Measurements from ENCODE around the gene RASA2. TPM values are rescaled to one million over a fixed set of nuclear protein-coding genes. Genes with fewer than 3 reads are reported as not detected.
"Not testable (repeated sequence)": the region's sequence is repeated elsewhere in the genome, so short reads cannot be mapped to it uniquely, and the experiment has no call there.

Gene RASA2
- polyA plus RNA-seq, 1 donor, result 10.7 TPM

DNA sequence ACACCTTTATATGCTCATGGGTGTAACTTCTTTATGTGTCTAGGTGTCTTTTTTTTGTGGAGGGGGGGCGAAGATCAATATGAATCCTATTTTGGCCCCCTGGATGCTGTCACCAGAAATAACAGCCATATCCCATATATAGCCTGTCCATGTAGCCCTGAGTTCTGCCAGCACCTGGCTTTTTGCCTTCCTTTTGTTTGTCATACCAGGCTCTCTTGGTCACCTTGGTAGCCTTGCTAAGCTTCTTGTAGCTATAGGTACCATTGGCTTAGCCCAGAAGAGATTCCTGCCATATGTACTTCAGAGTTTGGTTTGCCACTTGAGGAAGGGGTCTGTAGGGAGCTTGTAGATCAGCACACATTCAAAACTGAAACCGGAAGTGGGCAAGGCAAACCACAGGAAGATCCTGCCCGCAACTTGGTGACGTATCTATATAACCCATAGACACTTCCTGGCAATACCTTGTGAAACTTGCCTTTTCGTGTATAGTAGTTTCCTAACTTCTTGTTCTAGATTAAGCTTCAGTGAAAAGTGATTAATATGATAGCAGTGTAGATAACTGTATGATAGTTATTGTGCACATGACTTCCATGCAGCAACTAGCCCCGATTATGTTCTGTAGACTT is 11.9 kb downstream of the RASA2 start:
- peak; percentile 16 for DNase-seq

DNA sequence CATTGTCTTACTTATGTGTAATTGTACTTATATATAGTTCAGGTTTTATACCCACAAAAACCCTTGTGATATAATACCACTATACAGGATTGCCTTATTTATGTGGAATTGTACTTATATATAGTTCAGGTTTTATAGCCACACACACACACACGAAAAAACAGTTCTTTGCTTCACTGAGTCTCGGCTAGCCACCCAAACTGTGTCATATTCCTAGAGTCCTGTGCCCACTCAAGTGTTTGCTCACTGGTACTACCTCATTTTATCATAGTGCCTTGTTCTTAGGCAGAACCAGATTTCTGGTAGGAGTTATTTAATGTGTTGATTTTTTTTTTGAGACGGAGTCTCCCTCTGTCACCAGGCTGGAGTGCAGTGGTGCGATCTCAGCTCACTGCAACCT is 12.5 kb downstream of the RASA2 start:
- no peak for DNase-seq

DNA sequence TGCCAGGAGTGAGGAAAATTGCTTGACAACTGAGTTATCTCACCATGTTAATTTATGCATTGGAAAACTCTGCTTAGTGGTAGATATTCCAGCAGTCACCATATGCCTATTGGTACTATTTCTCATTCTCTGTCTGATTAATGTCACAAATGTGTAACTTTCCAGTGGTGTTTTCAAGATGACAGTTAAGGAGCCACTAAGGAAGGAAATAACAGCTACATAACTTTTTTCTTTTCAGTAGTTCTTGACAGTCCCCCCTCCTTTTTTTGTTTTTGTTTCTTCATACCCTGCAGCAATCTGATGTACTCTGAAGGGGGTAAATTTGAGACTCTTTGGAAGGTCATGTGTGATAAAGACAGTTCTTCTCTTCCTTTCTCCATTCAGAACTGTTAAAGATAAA is 13.1 kb downstream of the RASA2 start:
- no peak for DNase-seq

DNA sequence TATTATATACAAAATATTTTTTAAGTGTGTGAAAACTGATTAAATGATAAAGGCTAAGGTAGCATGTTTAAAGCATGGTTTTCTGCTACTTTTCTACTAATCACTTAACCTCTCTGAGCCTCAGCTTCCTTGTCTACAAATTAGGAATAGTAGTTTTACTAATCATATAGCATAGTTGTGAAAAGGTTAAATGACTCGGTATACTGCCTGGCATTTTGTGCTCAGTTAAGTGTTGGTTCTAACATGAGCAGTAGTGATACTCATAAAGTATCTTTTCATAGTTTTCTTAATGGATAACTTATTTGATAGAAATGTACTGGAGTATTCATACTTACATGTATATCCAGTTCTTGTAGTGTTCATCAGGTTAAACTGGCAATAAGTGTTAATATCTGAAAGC is 13.6 kb downstream of the RASA2 start:
- no peak for DNase-seq

DNA sequence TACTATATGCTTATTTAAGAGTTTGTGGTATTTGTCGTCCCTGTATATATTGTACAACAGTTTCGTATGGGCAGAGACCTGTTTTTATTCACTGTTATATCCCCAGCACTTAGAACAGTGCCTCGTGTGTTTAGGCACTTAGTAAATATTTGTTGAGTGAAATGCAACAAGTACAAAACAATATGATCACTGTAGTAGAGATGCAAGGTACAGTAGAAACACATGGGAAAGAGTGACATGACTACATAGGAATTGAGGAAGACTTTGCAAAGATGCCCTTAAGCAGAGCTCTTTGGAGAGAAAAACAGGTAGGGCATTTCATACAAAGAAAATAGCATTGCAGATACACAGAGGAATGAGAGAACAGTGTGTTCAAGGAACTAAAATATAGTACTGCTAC is 18.3 kb downstream of the RASA2 start:
- no peak for DNase-seq

DNA sequence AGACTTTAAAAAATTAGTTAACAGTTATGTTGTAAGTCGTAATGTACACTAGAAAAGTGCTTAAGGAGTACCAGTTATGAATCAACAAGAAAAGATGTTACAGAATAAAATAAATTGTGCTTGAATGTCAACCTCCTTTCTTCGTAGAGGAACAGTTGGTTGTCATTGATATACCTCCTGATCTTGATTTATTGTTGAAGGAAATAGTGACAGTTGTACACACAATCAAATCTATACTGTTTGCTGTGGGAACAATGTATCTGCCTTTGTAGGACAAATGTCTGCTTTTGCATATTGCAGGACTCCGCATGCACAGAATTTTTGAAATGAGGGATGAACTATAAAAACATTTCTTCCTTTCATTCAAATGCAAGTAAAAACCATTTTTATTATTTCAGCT is 19.2 kb downstream of the RASA2 start:
- no peak for DNase-seq

DNA sequence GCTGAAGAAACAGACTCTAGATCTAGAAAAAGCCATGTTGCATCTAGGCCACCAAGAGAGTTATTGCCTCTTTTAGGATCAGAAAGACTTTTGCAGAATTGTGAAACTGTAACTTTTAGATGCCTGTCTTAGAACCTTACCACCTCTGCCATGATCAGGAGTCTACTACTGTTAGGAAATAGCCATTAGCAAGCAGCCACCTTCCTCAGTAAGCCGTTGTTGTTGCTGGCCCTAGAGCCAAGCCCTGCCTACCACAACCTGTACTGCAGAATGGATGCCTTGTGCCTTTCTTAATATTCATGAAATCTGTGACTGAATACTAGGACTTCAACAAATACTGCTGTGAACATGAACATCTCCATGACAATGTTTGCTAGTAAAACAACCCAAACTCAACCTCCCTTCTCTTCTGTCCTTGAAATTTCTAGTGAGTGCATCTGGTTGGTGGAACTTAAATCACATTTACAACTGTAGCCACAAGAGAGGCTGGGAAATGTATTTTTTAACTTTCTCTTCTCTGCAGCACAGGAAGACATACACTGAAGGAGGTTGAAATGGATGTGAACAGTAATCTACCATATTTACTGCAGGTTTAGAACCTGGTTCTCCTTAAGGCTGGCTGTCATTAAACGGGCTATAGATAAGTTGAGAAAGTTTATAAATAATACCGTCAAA is 20.7 kb downstream of the RASA2 start:
- no peak for DNase-seq

DNA sequence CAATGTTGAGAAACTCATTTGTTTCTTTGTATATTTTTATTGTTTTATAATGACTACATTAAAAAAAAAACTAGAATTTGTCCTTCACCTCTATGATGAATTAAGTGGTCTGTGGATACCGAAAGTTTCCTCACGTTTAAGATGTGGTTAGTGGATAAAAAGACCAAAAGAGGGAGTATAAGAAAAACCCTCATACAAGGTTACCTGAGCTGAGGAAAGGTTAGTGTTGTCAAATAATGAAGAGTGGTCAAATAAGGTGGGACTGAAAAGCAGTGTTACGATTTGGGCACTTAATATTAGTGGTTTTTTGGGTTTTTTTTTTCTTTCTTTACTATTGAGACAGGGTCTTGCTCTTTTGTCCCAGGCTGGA is 21.2 kb downstream of the RASA2 start:
- DNase-seq, result no peak

DNA sequence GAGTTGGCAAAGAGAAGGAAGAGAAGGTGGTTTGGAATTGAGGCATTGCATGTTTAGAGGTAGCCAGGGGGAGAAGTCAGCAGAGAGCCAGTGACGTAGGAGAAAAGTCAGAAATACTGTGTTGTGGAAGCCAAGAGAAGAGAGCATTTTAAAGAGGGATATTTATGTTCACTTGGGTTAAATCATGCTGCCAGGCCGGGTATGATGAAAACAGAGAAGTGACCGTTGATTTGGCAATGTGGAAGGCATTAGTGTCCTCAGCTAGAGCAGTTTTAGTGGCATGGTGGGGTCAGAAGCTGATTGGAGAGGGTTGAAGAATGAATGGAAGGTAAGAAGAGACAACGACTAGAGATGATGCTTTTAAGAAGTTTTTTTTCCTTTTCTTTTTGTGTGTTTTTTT is 24.5 kb downstream of the RASA2 start:
- no peak for DNase-seq

DNA sequence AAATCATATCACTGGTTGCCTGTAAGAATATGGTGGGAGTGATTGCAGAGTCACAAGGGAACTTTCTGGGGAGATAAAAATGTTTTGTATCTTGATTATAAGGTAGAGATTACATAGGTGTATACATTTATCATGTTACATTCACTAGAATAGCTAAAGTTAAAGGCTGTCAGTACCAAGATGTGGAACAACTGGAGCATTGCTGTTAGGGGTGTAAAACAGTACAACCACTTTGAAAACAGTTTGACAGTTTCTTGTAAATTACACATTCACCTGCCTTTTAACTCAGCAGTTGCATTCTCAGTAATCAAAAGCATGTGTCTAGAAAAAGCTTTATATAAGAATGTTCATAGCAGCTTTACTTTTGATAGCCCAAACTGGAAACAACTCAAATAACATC is 27.6 kb downstream of the RASA2 start:
- no peak for DNase-seq

DNA sequence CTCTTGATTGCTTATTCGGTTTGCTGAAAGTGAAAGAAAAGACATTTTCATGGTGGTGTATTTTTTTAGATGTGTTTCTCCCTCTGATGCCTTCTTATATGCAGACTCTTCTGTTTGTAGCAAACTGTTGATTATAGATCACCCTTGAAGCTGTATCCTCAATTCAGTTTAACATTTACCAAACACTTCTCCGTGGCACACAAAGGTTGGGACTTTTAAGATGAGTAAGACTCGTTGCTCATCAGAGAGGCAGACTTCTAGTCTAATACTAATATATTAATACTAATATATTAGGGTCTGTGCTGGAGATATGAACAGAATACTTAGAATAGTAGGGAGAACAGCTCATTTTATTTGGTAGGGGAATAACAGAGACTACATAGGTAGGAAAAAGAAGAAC is 32.8 kb downstream of the RASA2 start:
- no peak for DNase-seq

DNA sequence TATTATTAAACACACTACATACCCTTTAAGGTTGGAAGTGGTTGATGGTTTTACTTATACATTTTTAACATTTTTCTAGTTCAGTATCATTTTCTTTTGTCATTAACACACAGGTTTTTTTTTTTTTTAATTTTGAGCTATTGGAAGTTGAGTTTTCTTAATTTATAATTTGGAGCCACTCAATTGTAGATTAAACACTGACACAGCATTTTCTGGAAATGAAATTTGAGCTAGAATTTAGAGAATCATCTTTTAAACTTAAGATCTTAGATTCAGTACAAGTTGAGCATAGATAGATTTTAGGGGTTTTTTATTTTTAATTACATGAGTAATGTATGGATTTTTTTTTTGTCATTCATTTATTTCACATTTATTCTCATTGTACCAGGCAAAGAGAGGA is 35.0 kb downstream of the RASA2 start:
- no peak for DNase-seq

DNA sequence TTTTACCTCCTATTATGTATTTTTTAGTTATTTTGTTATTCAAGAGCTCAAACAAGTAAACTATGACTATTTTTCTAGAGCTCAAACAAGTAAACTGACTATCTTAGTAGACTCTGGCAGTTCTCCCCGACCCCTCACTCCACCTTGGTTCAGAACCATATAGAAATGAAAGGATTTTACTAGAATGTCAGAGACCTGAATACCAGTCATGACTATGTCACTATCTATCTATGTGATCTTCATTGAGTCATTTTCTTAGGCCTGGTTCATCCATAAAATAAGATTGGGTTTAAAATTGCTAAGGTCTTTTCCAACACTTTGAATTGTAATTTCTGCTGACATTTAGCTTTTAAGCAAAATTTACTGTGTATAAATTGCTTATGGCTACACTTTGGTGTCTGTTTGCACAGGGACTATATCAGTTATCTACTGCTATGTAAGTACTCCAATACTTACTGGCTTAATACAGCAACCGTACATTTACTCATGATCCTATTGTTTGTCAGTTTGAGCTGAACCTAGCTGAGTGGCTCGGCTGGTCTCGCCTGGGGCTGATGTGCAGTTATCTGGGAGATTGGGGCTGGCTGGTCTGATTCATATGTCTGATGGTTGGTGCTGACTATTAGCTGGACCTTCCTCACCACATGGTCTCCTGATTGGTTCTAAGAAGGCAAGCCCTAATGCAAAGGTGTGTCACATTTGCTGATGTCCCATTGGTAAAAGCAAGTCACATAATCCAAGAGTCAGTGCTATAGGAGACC is 37.0 kb downstream of the RASA2 start:
- DNase-seq, result no peak

DNA sequence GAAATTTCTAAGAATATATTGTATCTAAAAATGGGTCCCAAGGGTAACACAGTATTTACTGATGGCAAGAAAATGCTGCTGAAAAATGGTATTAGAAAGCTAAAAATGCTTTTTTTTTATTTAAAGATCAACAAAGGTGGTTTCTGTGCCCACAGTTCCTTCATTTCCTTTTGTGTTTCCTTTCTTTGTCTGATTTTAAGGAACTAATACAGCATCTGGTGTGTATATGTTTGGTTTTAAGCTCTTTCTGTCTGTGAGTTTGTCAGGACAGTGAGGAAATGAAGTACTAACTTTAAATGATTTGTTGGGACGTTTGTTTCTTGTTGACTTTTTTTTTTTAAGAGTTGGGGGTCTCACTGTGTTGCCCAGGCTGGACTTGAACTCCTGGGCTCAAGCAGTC is 38.2 kb downstream of the RASA2 start:
- no peak for DNase-seq

DNA sequence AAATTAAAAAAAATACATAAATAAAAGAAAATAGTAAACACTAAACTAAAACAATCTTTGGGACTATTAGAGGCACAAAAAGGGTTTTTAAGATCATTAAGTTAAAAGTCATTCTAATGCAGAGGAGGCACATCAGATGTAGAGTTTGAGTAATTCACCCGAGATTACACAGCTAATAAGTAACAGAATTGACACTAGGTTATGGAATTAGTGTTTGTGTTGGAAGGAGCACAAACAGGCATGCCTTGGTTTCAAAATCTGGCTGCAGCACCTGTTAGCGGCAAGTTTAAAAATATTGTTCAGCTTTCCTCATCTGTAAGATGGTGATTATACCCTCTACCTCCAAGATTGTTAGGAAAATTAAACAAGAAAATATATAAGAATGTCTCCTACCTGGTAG is 39.0 kb downstream of the RASA2 start:
- no peak for DNase-seq

DNA sequence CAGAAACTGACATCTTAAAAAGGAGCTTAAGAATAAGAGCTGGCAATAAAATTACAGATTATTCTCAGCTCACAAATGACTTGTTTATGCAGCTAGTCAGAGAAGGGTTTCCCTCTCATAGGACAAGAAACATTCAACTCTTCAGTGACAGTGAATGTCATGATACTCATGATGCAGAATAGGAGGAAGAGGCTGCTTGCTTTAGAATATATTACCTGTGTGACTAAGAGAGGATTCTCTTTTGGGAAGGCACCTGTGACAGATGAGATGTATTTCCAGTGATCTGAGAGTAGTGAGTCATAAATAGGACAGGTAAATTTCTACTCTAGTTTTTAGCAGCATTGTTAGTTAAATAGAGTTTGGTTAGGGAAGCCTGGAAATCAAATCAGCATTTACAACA is 39.9 kb downstream of the RASA2 start:
- DNase-seq, result no peak

DNA sequence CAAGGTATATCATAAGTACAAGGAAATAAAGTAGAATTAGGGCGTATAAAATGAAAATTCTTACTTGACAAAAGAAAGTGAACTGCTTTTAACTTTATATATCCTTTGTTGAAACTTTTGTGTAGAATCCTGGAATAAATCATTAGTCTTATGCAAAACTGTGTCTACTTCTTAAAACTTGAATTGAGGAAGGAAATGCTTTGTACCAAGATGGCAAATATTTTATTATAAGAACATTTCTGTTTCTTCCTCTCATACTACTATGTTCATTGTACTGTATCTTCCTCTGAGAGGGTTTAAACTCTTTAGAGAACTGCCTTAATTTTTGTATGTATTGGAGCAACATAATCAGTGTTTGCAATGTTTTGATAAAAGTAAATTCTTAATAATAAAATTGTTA is 42.0 kb downstream of the RASA2 start:
- DNase-seq, result no peak

DNA sequence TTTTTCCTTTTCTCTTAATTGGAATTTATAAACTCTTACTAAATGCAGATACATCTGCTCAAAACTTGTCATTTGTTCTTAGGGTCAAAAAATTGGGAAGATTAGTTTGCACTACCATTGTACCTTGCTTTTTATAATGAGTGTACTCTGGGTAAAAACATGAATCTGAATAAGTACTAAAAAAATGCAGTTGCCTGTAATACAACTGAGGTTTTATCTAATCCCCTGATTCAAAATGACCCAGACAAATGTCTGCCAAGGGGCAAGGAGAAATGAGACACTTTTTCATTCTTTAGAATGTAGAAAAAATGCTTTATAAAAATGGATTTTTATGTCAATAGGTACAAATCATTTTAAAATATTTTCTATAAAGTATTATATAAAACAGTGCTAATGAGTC is 42.4 kb downstream of the RASA2 start:
- no peak for DNase-seq

DNA sequence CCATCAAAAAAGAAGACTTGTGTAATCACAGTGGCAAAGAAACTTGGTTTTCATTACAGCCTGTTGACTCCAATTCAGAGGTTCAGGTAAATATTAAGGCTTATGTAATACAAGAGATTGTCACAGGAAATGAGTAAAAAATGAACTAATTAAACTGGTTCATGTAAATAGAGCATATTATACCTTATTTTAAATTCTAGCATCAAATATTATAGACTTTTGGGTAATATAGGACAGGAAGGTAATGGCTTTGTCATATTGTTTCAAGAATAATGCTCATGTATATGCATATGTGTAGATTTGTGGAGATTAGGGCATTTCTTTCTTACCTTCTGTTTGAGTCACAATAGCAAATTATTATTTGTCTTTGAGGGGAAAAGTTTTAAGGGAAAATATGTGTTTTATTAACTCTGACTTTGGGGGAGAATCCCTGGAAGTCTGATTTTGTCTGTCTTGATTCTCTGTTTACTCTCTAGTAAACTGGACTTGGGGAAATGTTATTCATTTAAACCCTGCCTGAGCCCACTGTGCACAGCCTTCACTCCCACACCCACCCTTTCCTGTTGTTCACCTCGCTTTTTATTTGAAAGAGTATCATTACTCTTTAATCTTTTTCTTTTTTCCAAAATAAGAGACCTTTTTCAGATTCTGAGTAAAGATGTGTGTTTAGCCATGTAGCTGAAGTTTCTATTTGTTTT is 43.0 kb downstream of the RASA2 start:
- DNase-seq, result no peak

DNA sequence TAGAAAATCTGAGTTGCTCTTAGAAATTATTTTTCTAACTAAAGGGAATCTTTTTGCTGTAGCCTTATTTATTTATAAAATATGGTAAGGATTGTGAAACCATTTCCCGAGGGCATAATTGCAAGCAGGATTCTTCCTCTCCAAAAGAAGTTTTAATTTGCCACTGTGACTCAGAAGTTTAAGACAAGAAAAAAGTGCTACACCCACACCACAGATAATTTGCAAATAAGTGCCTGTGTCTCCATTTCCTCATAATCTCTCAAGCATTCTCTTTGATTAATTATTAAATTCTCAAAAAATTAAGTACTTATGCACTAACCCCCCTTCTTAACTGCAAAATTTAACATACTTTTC is 43.6 kb downstream of the RASA2 start:
- no peak for DNase-seq

DNA sequence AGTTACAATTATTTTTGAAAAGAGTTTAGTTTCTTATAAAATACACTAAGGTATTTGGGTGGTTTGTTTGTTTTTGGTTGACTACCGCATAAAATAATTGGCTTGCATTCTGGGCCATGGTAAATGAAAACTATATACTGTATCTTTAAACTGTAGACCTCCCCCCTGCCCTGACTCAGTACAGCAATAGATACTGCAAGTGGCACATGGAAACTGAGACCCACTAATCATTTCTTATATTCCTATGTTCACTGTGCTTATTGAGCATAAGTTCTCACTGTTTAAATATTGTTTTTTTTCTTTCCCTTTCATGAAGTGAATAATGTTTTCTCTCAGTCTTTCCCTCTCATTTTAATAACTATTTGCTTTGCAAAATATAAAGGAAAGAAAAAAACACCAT is 45.8 kb downstream of the RASA2 start:
- DNase-seq, result no peak

DNA sequence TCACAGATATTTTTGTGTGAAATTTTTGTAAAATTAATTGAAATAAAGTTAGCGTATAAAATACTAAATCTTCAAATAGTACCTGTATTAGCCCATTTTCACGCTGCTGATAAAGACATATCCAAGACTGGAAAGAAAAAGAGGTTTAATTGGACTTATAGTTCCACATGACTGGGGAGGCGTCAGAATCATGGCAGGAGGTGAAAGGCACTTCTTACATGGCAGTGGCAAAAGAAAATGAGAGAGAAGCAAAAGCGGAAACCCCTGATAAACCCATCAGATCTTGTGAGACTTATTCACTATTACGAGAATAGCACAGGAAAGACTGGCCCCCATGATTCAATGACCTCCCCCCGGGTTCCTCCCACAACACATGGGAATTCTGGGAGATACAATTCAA is 49.2 kb downstream of the RASA2 start:
- DNase-seq, result not testable (repeated sequence)

DNA sequence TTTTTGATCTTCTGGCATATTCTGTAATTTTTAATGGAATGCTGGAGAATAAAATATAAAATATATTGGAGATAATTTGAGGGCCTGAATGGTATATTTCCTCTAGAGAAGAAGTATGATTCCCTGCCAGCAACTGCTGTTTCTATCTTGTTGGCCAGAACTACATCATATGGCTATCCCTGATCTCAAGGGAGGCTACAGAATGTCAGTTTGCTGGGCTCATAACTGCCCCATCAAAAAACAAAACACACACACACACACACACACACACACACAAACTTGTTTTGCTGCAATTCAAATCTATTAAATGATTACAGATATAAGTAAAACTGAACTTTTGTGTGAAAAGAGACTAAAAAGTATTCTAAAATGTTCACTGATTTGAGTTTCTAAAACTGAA is 51.0 kb downstream of the RASA2 start:
- no peak for DNase-seq
